Measurements from ENCODE around the gene CISH. TPM values are rescaled to one million over a fixed set of nuclear protein-coding genes. Genes with fewer than 3 reads are reported as not detected.

The CISH gene, protein sequence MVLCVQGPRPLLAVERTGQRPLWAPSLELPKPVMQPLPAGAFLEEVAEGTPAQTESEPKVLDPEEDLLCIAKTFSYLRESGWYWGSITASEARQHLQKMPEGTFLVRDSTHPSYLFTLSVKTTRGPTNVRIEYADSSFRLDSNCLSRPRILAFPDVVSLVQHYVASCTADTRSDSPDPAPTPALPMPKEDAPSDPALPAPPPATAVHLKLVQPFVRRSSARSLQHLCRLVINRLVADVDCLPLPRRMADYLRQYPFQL
- total RNA-seq, result 10 to 100 TPM in 1 of 2 donors, 1 to 10 TPM in 1; 10.0 to 41.9 TPM
- long read RNA-seq, full-length matches to known transcripts, result 12 of 31 reads
- long read RNA-seq, partial matches to known transcripts, result 19 of 31 reads
- long read RNA-seq, other reads (novel, unspliced or antisense), result 0 of 31 reads

DNA sequence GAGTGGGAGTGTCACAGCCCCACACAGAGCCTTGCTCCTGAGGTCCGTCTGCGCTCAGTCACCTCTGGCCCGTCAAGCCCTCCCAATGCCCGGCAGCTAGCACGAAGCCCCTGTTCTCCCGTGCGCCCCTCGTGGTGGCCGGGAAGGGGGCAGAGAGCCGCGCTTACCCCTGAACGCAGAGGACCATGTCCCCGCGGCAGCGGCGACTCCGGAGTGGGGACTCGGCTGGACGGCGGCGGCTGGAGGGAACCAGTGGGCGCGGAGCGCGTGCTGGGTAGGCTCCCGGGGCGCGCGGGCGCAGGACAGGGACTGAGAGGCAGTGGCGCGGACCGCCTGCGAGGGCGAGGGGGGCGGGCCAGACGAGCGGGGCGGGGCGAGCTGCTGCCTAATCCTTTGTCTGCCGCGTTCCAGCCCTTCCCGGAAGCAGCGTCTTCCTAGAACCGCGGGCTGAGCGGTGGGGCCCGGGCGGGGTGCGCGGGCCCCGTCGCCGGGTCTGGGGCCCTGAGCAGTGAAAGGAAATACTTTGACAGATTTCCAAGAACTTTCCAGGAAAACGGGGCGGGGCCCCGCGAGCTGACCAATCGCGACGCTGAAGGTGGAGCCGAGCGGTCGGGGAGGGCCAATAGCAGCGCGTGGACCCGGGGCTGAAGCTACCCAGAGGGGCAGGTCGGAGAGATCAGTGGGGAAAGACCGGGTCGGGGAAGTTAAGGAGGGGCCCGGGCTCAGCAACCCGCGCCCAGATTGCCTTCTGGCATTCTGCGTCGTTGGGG lies at the start of gene CISH:
CISH (minus strand) TSS at position 311 of the 770 bp plus-strand sequence; CDS start at position 187, 124 bp downstream.
- ATAC-seq, result peak; percentile 80 to 86
- peak; percentile 97 for DNase-seq
- intact Hi-C loops (cut with DNase I), result loop anchor here (5.0 to 10.0 kb wide), 2 partner anchors 264 to 773 kb away; partner anchors contain the start of genes MANF (in 1 of the 2) and ZMYND10 (in 1 of the 2)

DNA sequence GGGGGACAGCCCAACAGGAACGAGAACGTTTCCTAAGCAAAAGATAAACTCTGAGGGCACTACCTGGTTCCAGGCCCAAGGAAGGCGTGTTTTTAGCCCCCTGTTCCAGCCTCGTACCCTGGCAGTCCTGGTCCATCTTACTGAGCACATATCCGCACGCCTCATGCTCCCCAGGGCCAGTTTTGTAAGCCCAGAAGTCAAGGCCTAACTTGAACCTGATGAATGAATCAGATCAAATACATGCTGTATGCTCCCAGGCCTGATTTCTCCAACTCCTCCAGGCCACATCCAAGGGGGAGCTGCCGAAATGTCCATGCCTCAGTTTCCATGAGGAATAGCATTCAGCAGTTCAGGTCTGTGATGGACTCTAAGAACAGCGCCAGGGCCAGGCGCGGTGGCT lies 48.8 kb upstream of the CISH start:
- DNase-seq, result no peak
- intact Hi-C loops (cut with DNase I), result no loop called here
- no peak for ATAC-seq

DNA sequence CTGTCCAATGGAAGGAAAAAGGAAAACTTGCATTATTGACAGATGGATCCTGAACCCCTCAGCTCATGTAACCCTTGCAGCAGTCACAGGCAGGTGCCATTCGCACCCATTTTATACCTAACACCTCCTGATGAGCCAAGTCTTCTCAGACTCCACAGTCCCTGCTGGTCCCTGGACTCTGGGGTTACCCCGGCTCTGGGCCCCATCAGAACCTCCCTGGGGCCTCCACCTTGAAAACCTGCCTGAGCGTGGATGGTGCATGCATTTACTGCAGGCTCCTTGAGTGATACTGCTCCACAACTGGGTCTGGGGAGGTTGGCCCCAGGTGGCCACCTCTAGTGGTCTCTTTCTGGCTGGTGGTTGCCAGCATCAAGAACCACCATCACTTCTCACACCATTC lies 47.3 kb upstream of the CISH start:
- intact Hi-C loops (cut with DNase I), result no loop called here
- no peak for DNase-seq
- ATAC-seq, result no peak

DNA sequence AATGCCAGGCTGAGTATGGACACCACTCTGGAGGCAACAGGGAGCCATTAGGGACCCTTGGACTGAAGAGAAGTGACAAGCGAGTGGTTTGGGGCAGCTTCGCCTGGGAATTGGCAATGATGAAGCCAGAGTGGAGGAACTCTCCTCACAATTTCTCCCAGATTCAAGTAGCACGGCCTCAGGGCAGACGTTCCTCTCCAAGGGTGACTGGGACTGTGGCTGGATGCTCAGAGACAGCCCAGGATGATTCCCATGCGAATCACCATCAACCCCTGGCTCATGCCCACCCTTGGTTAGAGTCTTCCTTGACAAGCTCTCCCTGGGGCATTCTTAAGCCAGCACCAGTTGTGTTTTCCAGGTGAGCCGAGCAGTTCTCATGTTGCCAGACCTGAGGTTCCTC lies 46.8 kb upstream of the CISH start:
- DNase-seq, result no peak
- intact Hi-C loops (cut with DNase I), result no loop called here
- ATAC-seq, result no peak

DNA sequence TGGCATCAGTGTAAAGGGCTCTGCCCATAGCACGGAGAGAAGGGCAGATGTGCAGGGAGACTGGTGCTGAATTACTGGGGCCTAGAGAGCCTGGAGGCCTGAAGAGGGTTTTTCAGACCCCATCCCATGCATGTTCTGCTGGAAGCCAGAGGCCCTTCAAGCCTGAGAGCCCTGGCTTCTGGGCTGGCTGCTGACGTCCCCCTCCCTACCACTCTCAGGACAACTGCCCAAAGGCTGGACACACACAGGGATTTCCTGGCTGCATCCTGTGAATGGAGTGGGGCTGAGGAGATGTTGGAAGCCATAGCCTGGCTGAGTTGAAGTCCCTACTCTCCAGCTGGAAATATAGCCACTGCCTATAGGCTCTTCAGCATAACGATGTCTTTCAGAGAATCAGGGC lies 46.2 kb upstream of the CISH start:
- no peak for ATAC-seq
- intact Hi-C loops (cut with DNase I), result no loop called here
- DNase-seq, result no peak

DNA sequence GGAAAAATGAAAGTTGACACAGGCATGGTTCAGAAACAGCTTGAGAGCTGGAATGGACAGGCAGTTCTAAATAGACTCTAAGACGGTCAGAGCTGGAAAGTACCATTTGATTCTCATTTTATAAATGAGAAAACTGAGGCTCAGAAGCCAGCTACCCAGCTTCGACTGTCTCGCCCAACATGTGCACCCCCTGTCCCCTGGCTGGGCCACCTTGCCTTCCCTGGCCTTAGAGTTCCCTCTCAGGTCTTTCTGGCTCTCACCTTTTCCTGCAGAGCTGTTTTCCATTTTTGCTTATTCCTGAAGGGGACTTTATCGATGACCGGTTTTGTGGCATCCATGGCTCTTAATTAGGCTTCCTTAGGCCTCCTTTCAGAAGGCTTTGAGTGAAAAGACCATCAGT lies 45.8 kb upstream of the CISH start:
- intact Hi-C loops (cut with DNase I), result no loop called here
- ATAC-seq, result no peak
- DNase-seq, result no peak

DNA sequence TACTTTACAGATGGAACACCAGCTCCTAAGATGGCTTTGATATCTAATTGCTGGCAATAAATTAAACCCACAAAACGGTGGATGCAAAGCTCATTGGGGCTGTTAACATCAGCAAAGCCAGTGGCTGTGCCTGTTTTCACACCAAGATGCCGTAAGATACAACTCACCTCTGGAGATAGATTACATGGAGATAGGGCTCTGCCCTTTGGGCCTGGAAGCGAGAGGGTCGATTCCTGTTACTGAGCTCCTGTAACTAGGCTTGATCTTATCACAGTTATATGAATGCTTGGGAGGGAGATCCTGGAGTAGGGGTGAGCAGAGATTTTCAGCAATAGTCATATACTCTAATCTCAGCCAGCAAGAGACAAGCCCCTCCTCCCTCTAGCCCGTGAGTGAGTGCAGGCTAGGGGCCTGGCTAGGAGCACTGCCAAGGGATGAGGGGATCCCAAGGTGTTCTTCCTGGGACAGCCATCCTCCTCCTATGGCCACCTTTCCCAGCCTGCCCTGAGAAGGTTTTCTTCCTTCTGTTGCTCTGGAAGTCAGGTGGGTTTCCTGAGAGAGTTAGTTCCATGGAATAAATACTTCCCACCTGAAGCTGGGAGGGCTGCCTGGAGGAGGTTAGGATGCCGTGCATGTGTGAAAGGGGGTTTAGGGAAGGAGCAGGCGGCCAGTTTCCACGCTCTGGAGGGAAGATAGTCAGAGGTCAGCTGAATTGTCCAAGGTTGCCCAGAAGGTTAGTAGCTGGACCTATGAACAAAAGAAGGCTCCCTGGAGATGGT lies 45.0 kb upstream of the CISH start:
- intact Hi-C loops (cut with DNase I), result no loop called here
- DNase-seq (no peak), ATAC-seq (no peak)

DNA sequence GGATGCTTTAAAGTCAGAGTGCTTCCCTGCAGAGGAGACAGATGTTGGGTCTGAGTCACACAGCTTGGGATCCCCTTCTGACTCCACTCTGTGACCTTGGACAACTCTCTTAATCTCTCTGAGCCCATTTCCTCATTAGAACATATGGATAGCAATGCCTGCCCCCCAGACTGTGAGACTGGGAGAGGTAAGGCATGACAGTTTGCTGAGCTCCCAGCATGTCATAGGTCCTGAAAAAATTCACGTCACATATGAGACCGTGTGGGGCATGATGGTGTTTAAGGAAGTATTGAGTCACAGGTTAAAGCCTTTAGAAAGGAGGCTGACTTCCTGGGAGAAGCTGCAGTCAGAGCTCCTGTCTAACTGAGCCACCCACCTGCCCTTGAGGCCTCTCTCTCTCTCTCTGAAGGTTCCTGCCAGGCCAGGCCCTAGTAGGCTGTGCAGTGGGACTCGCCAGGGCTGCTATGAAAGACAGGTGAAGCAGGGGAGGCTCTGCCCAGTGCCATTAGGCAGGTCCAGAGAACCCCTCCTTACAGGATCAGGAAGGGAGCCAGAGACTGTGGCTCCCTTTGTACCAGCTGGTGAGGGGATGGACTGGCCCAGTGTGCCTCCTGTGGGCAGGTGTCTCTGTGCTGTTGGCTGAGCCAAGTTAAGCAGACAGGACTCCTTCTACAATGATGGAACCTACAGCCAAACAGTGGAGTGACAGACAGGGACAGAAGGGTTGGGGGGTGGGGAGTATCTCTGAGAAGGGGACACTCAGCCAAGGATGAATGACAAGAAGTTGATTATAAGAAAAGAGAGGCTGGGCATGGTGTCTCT lies 43.6 kb upstream of the CISH start:
- ATAC-seq (no peak), DNase-seq (no peak)
- intact Hi-C loops (cut with DNase I), result no loop called here

DNA sequence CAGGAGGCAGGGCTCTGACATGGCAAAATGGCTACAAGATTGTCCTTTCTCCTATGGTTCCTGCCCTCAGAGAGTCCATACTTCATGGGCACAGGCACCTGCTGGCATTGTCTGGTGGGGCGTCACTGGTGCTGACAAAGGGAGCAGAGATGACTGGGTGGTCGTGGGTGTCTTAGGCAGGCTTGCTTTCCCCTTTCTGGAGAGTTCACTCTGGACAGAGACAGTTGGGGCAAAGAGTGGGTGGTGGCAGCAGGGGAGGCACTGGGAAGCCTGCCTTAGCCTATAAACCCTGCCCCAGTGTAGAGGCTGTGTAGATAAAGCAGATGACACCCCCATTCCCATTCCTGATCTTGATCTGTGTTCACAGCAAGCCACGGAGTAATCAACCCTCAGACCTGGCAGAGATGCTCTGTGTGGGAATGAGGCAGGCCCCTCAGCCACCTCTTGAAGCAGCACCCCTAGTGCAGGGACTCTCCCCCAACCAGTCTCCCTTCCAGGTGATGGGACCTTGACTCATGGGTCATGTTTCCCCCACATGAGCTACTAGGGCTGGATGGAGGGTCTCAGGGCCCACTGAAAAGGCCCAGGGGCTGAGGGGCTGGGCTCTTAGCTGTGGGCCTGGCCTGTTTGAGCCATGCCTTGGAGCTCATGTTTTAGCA lies 42.5 kb upstream of the CISH start:
- intact Hi-C loops (cut with DNase I), result loop anchor here in 1 of 2 donors (2.0 kb wide), 1 partner anchor 37 kb away; the partner anchor contains the start of gene MAPKAPK3

DNA sequence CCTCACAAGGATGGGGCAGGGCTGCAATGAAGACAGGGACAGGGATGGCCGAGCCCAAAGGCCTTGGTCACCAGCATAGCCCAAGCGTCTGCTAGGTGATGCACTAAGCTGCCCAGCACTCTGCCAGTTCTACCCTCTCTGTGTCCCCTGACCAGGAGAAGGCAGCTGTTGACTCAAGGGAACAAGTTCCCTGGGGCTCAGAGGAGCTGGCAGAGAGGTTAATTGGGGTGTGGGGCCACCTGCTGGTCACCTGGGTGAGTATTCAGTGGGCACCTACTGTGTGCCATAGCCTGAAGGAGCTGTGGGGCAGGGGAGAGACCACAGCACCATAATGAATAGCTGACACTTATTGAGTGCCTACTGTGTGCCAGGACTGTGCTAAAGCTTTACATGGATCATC lies 41.1 kb upstream of the CISH start:
- intact Hi-C loops (cut with DNase I), result loop anchor here in 1 of 2 donors (2.0 kb wide), 1 partner anchor 36 kb away; the partner anchor contains the start of gene MAPKAPK3
- DNase-seq (no peak), ATAC-seq (peak in 1 of 2 donors; percentile 22)

More for the DNA sequence above, 42.5 kb upstream of the CISH start:
- ATAC-seq, result no peak
- DNase-seq, result no peak

DNA sequence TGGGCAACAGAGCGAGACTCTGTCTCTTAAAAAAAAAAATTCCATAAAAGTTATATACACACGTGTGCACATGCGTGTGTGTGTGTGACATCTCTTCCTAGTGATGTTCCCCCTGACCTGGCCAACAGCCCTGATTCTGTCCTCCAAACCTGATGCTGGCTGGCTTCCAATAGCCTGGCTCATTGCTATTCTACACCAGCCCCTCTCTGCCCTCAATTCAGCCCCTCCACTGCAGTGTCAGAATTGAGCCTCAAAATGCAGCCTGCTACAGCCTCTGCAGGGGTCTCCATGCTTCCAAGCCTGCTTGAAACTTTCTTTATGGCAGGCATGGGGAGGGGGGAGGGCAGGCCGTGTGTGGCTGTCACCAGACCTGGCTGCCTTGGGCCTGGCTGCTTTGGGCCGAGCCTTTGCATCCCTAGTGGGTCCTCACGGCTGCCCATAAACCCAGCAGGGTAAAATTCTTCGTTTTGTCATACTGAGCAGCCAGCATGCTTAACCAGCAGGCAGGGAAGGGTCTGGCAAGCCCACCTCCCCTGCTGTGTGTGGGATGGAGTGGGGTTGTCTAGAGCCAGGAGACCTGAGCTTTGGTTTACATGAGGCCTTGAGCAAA lies 40.5 kb upstream of the CISH start:
- intact Hi-C loops (cut with DNase I), result loop anchor here in 1 of 2 donors (2.0 kb wide), 1 partner anchor 35 kb away; the partner anchor contains the start of gene MAPKAPK3
- peak in 1 of 2 donors; percentile 11 for ATAC-seq
- peak; percentile 51 for DNase-seq

DNA sequence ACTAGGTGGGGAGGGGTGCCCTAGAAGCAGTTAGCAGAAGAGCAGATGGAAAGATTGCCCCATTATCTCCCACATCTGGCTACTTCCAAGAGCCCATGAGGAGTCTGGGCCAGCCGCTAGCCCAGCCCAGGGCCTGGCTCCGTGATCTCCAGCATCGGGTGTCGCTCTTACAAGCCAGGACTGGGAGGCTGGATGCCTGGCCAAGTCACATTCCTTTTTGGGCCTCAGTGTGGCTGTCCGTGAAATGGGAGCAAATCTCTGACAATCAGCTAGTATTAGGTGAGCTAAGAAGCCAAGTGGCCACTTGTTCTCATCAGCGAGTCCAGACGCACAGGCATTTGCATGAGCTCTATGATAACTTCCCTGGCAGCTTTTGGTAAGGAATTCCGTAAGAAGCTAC lies 39.9 kb upstream of the CISH start:
- intact Hi-C loops (cut with DNase I), result no loop called here
- DNase-seq, result no peak
- ATAC-seq, result no peak

DNA sequence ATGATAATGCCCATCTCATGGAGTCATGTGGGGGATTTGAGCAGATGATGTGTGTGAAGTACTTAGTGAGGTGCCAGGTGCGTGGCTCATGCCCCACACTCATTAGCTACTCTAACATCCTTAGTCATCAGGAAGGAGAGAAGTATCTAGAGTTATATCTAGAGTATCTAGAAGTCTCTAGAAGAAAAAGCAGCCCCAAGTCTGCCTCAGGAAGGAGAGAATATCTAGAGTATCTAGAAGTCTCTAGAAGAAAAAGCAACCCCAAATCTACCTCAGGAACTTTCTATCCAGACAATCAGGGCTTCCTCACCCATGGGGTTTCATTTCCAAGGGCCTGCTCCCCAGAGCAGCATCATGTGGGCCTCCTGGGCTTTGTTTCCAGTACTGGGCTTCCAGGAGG lies 38.4 kb upstream of the CISH start:
- no peak for DNase-seq
- no peak for ATAC-seq
- intact Hi-C loops (cut with DNase I), result no loop called here

DNA sequence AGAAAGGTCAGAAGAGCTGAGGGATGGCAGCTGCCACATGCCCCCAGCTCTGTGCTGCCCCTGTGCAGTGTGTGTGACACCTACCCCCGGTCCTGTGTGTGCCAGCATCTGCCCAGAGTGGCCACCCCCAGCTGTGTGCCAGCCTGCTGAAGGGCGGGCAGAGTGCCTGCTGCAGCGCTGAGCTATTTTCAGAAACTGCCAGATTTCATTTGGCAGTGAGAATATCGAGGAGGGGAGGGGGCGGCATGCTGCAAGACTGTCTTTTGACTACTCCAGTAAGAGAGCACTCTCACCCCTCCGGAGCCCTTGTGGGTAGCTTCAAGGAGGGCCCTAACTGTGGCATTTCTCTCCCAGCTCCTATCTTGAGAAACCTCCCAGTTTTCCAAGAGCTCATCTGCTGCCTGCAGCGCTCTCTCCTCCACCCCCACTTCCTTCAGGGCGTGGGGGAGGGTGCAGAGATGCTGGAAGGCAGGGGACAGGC lies 37.9 kb upstream of the CISH start:
- ATAC-seq (peak; percentile 85), DNase-seq (peak; percentile 68)
- intact Hi-C loops (cut with DNase I), result no loop called here

DNA sequence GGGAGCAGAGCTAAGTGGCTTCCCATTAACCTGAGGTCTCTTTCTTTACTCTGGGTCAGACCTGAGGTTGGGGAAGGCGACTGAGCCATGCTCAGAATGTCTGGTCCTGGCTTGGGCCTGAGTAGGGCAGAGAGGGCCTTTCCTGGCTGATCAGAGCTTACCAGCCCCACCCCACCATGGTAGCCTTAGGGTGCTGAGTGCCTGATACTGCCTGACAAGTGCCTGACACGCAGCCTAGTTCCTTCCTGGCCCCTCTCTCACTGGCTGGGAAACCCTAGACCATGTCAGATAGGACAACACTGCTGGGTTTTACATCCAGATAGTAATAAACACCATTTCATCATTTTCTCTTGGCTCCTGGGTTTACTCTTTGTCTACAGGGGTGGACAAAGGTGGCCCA lies 37.4 kb upstream of the CISH start:
- intact Hi-C loops (cut with DNase I), result no loop called here
- DNase-seq (no peak), ATAC-seq (peak; percentile 22 to 55)

DNA sequence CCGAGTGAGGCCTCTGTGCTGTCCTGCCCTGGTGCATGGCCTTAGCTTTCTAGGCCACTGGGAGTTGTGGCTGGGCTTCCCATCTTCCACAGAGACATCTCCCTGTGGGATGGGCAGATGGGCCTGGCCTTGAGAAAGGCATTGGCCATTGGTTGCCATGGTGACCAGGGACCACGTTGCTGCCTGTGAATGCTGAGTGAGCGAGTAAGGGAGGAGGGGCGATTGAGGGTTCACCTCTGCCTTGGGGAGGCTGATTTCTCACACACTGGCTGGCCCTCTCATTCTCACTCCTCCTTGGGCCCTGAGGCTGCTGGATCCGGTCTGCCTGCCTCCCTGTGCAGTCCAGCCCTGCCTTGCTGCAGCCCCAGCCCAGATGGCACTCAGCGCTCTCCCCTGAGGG lies 36.7 kb upstream of the CISH start:
- intact Hi-C loops (cut with DNase I), result no loop called here
- DNase-seq, result no peak
- ATAC-seq, result no peak

DNA sequence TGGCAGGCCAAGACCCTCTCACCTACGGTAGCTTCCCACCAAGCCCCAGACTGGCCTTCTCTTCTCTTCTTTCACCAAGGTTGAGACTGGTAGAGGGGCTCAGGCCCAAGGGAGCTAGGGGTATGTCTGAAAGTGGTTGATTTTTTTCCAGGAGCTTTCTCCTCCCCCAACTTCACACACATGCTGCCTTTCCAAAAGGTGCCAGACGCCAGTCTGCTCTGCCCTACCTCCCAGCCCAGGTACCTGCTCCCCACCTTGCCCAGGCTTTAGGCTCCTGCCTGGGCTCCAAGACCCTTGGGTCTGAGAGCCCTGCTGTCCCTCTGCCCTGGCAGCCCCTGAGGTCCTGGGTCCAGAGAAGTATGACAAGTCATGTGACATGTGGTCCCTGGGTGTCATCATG lies 33.8 kb upstream of the CISH start:
- DNase-seq (no peak), ATAC-seq (no peak)
- intact Hi-C loops (cut with DNase I), result no loop called here

DNA sequence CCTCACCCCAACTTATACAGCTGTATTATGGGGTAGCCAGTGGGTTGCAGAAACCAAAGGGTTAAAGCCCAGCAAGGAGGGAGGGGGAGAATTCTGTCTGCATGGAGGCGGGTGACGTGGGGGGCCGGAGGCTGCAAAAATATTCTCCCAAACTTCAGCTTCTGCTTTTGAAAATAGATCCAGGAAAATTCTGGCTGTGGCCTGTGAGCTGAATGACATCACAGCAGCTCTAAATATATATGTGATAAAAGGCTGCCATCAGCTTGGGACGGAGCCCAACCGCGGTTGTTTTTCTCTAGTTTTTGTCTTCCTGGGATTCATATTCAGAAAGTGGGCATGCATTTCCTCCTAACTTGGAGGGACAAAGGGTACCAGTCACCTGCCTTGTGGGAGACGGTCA lies 33.0 kb upstream of the CISH start:
- no peak for ATAC-seq
- DNase-seq, result no peak
- intact Hi-C loops (cut with DNase I), result no loop called here

Data from left cardiac atrium (tissue), 4 donors.